GM19025 (cell line): Measurements from ENCODE around the gene EMC6.

ENCODE experiments used
- ATAC-seq: cut with Tn5 transposase; IDR thresholded peaks from one replicate; pipeline ENCODE4 v1.9.1; 2021; ENCODE audit warnings: mild to moderate bottlenecking, low read depth, moderate library complexity; ENCODE audit not compliant: unreplicated experiment

Gene EMC6

GRCh38 chr17:3655766-3656165 lies 12.8 kb upstream of the EMC6 start:
- ATAC-seq = no peak

- no peak for ATAC-seq
These were observed 12.3 kb upstream of the EMC6 start for GRCh38 chr17:3656353-3656752.

- no peak for ATAC-seq
These were observed 11.6 kb upstream of the EMC6 start for GRCh38 chr17:3656755-3657587.

GRCh38 chr17:3657588-3657869 lies 11.1 kb upstream of the EMC6 start:
- ATAC-seq = no peak

- no peak for ATAC-seq
These were observed 10.5 kb upstream of the EMC6 start for GRCh38 chr17:3657874-3658783.

GRCh38 chr17:3658784-3659449 lies 9.7 kb upstream of the EMC6 start:
- no peak for ATAC-seq

- ATAC-seq = no peak
These were observed 9.0 kb upstream of the EMC6 start for GRCh38 chr17:3659541-3660111.

- ATAC-seq = no peak
These were observed 8.2 kb upstream of the EMC6 start for GRCh38 chr17:3660311-3660891.

GRCh38 chr17:3663102-3664011 lies 5.3 kb upstream of the EMC6 start:
- no peak for ATAC-seq

- no peak for ATAC-seq
These were observed 2.8 kb upstream of the EMC6 start for GRCh38 chr17:3665834-3666233.

- no peak for ATAC-seq
These were observed 2.1 kb upstream of the EMC6 start for GRCh38 chr17:3666516-3666915.

GRCh38 chr17:3667366-3668278 lies 990 bp upstream of the EMC6 start:
- no peak for ATAC-seq

GRCh38 chr17:3669085-3669347 lies 404 bp downstream of the EMC6 start:
- no peak for ATAC-seq

- ATAC-seq = no peak
These were observed 936 bp downstream of the EMC6 start for GRCh38 chr17:3669548-3669947.

- no peak for ATAC-seq
These were observed 4.0 kb downstream of the EMC6 start for GRCh38 chr17:3672571-3672970.

- ATAC-seq = no peak
These were observed 7.3 kb downstream of the EMC6 start for GRCh38 chr17:3675886-3676285.

- no peak for ATAC-seq
These were observed 9.6 kb downstream of the EMC6 start for GRCh38 chr17:3678095-3678820.
